ENCODE results near the gene SIK2.

Gene SIK2

GRCh38 chr11:111759778-111760407, 157.6 kb downstream of the SIK2 start:
- DNase-seq (ENCODE audit: low read depth, low spot score), result no peak

GRCh38 chr11:111761036-111761435, 158.8 kb downstream of the SIK2 start:
- DNase-seq (ENCODE audit: low read depth, low spot score), result no peak

GRCh38 chr11:111762526-111762925, 160.3 kb downstream of the SIK2 start:
- DNase-seq (ENCODE audit: low read depth, low spot score), result no peak

- DNase-seq (ENCODE audit: low read depth, low spot score), result peak; percentile 10
These were observed 160.9 kb downstream of the SIK2 start for GRCh38 chr11:111762981-111763643.

GRCh38 chr11:111764621-111765020, 162.4 kb downstream of the SIK2 start:
- no peak for DNase-seq (ENCODE audit: low read depth, low spot score)

GRCh38 chr11:111765320-111765983, 163.2 kb downstream of the SIK2 start:
- DNase-seq (ENCODE audit: low read depth, low spot score), result no peak

- peak; percentile 94 for DNase-seq (ENCODE audit: low read depth, low spot score)
These were observed 164.0 kb downstream of the SIK2 start, which contains the start of gene PPP2R1B for GRCh38 chr11:111765984-111766833. PPP2R1B (minus strand) TSS chr11:111766389; CDS start chr11:111766361, 28 bp downstream.

GRCh38 chr11:111766834-111767142, 164.5 kb downstream of the SIK2 start:
- DNase-seq (ENCODE audit: low read depth, low spot score), result no peak

GRCh38 chr11:111770581-111771134, 168.4 kb downstream of the SIK2 start:
- DNase-seq (ENCODE audit: low read depth, low spot score), result peak; percentile 26

GRCh38 chr11:111771205-111771604, 169.0 kb downstream of the SIK2 start:
- peak; percentile 10 for DNase-seq (ENCODE audit: low read depth, low spot score)

GRCh38 chr11:111772535-111772934, 170.3 kb downstream of the SIK2 start:
- DNase-seq (ENCODE audit: low read depth, low spot score), result no peak

- DNase-seq (ENCODE audit: low read depth, low spot score), result no peak
These were observed 172.9 kb downstream of the SIK2 start for GRCh38 chr11:111774955-111775710.

- no peak for DNase-seq (ENCODE audit: low read depth, low spot score)
These were observed 174.3 kb downstream of the SIK2 start for GRCh38 chr11:111776398-111777093.

- DNase-seq (ENCODE audit: low read depth, low spot score), result peak; percentile 20
These were observed 175.1 kb downstream of the SIK2 start for GRCh38 chr11:111777094-111778046.

GRCh38 chr11:111778047-111778558, 175.9 kb downstream of the SIK2 start:
- no peak for DNase-seq (ENCODE audit: low read depth, low spot score)

- DNase-seq (ENCODE audit: low read depth, low spot score), result no peak
These were observed 176.9 kb downstream of the SIK2 start for GRCh38 chr11:111779118-111779517.

Measured in ELF-1 (cell line).